GM21723 (cell line): ENCODE data around the gene RAI1.

Source experiments
- ATAC-seq: cut with Tn5 transposase; IDR thresholded peaks from one replicate; pipeline ENCODE4 v1.9.1; 2021; ENCODE audit warnings: mild to moderate bottlenecking, moderate library complexity; ENCODE audit not compliant: unreplicated experiment

Gene RAI1

GRCh38 chr17:17851103-17852002, 170.1 kb downstream of the RAI1 start:
- no peak for ATAC-seq

- ATAC-seq: no peak
These were observed 171.7 kb downstream of the RAI1 start for GRCh38 chr17:17852930-17853329.

GRCh38 chr17:17853811-17854447, 172.7 kb downstream of the RAI1 start:
- no peak for ATAC-seq

GRCh38 chr17:17855976-17856375, 174.7 kb downstream of the RAI1 start:
- no peak for ATAC-seq

GRCh38 chr17:17856386-17856785, 175.1 kb downstream of the RAI1 start:
- ATAC-seq: no peak

- no peak for ATAC-seq
These were observed 176.2 kb downstream of the RAI1 start for GRCh38 chr17:17857496-17857895.

- no peak for ATAC-seq
These were observed 178.9 kb downstream of the RAI1 start for GRCh38 chr17:17859909-17860765.

- ATAC-seq: no peak
These were observed 179.5 kb downstream of the RAI1 start for GRCh38 chr17:17860766-17861107.
